GM12864 (cell line): ENCODE measurements around the gene PRAC1.

Experiments
- DNase-seq: peaks from one replicate; pipeline ENCODE4 v3.0.0-alpha.2; 2011; ENCODE audit warnings: low read depth
- H3K4me3 ChIP-seq: 2 replicates; pipeline ENCODE4 v1.5.1; 2011; ENCODE audit warnings: mild to moderate bottlenecking, low read depth, low read length, control low read depth
- CTCF ChIP-seq: IDR thresholded peaks from 2 replicates; pipeline ENCODE4 v1.5.1; 2011; ENCODE audit warnings: low read depth, mild to moderate bottlenecking, moderate library complexity, low read length, control low read depth, inconsistent platforms; ENCODE audit errors: missing control alignments

The PRAC1 gene

GRCh38 chr17:48752399-48753288 is 30.3 kb upstream of the PRAC1 start:
- no peak overlapping the region for H3K4me3 ChIP-seq
- no peak for TF ChIP-seq CTCF
- no peak for DNase-seq

GRCh38 chr17:48751733-48752398 is 29.5 kb upstream of the PRAC1 start:
- no peak overlapping the region for H3K4me3 ChIP-seq
- TF ChIP-seq CTCF: no peak
- no peak for DNase-seq

GRCh38 chr17:48751172-48751571 is 28.9 kb upstream of the PRAC1 start:
- no peak for TF ChIP-seq CTCF
- no peak for DNase-seq
- H3K4me3 ChIP-seq: no peak overlapping the region

DNA sequence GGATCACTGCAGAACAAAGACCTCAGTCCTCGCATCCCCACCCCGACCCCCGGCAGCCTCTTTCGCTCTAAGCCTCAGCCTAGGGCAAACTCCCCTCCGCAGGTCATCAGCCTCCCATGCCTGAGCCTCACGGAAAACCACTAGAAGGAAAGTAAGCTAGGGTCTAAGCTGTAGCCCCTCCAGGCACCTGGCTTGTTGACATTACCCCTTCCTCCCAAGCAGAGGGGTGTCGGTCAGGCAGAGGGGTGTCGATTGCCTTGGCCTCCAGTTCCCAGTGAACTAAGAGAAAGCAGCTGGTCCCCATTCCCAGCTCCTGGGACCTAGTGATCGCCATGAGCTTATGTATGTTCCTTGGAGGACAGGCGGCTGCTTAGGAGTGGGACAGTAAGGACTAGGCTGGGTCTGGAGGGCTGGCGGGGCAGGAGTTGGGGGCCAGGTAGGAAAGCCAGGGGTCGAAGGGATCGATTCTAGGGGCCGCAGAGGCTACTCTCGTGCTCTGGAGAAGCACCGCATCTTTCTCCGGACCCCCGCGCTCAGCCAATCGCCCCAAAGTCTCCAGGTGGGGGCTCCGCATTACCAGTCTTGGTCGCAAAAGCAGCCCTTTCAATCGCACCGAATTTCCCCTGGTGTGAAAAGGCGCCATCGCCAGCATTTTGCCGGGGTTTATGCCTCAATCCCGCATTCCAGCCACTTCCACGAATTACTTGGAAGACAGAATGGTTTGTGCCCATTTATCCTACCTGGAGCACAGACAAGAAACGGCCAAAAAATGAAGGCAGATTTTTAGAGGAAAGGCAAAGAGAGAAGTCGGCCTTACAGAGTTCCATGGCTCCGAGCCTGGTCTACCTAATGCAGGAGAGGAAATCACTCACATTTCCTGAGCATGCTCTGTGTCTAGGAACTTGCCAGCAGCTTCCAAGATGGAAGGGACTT is 27.6 kb upstream of the PRAC1 start:
- no peak for TF ChIP-seq CTCF
- no peak for DNase-seq
- no peak overlapping the region for H3K4me3 ChIP-seq

GRCh38 chr17:48748718-48749566 is 26.6 kb upstream of the PRAC1 start:
- DNase-seq: no peak
- no peak overlapping the region for H3K4me3 ChIP-seq

More at GRCh38 chr17:48748718-48749566, 26.6 kb upstream of the PRAC1 start:
- no peak for TF ChIP-seq CTCF
